Common myeloid progenitor, CD34-positive (primary cell): ENCODE measurements around the gene ZW10.
"Not testable (repeated sequence)": the region's sequence is repeated elsewhere in the genome, so short reads cannot be mapped to it uniquely, and the experiment has no call there.

Experiments
- CTCF ChIA-PET: fragments of 350-600 bp; sonication (Branson Sonifier 250); formaldehyde crosslinking; loops from one replicate; lab custom pipeline; 2021; ENCODE audit warnings: antibody characterized with exemption; lab: Charles Lee
- POLR2A ChIA-PET: fragments of 350-600 bp; sonication (Branson Sonifier 250); formaldehyde crosslinking; loops from one replicate; lab custom pipeline; 2021; ENCODE audit warnings: antibody characterized with exemption; lab: Charles Lee
- DNase-seq, 3 donors: peaks; one replicate each; pipeline versions ENCODE4 v3.0.0 to v3.0.0-alpha.2; 2013
- H3K27ac ChIP-seq, 2 experiments: 1 replicate in 1 of 2; 2 replicates in 1 of 2; pipeline ENCODE4 v1.7.0; 2013; ENCODE audit warnings: inconsistent platforms in 2 of 2, low read length in 2 of 2, mild to moderate bottlenecking in 2 of 2, low read depth in 1 of 2, moderate library complexity in 1 of 2; ENCODE audit not compliant: severe bottlenecking in 2 of 2, insufficient read depth in 1 of 2, poor library complexity in 1 of 2
- H3K27me3 ChIP-seq, 5 experiments: replicated peaks in 2 of 5; 1 replicate in 3 of 5; 2 replicates in 2 of 5; pipeline versions ENCODE4 v1.6.1 to v1.7.0; 2013; ENCODE audit warnings: low read length in 4 of 5, mild to moderate bottlenecking in 2 of 5, moderate library complexity in 2 of 5, inconsistent platforms in 1 of 5; ENCODE audit not compliant: insufficient read depth in 5 of 5, control insufficient read depth in 4 of 5
- H3K36me3 ChIP-seq, 4 experiments: 1 replicate in 2 of 4; 2 replicates in 2 of 4; pipeline versions ENCODE4 v1.6.1 to v1.7.0; 2013; ENCODE audit warnings: low read length in 3 of 4, control low read depth in 1 of 4, mild to moderate bottlenecking in 1 of 4; ENCODE audit not compliant: control insufficient read depth in 4 of 4, insufficient read depth in 4 of 4
- H3K4me1 ChIP-seq, 4 experiments: 1 replicate in 3 of 4; 2 replicates in 1 of 4; pipeline versions ENCODE4 v1.6.1 to v1.7.1; 2013; ENCODE audit warnings: low read length in 3 of 4, mild to moderate bottlenecking in 3 of 4, control low read depth in 1 of 4, inconsistent platforms in 1 of 4, moderate library complexity in 1 of 4; ENCODE audit not compliant: control insufficient read depth in 4 of 4, insufficient read depth in 4 of 4; ENCODE audit errors: control extremely low read depth in 1 of 4
- H3K4me3 ChIP-seq, 7 experiments: 1 replicate in 4 of 7; 2 replicates in 3 of 7; pipeline versions ENCODE4 v1.5.1 to v1.7.0; 2013; ENCODE audit warnings: mild to moderate bottlenecking in 7 of 7, low read length in 6 of 7, moderate library complexity in 6 of 7, inconsistent platforms in 2 of 7, low read depth in 2 of 7, control low read depth in 1 of 7; ENCODE audit not compliant: insufficient read depth in 4 of 7, control insufficient read depth in 1 of 7; ENCODE audit errors: extremely low read depth in 1 of 7
- H3K9me3 ChIP-seq, 5 experiments: 1 replicate in 4 of 5; 2 replicates in 1 of 5; pipeline versions ENCODE4 v1.6.1 to v1.7.1; 2013; ENCODE audit warnings: low read length in 4 of 5, mild to moderate bottlenecking in 2 of 5, inconsistent platforms in 1 of 5, low read depth in 1 of 5, moderate library complexity in 1 of 5; ENCODE audit not compliant: control insufficient read depth in 4 of 5, insufficient read depth in 2 of 5; ENCODE audit errors: control extremely low read depth in 1 of 5
- WGBS: methylation state at CpG from one replicate; pipeline ENCODE4 v1.1.5; 2013; ENCODE audit not compliant: insufficient coverage; 5-methylcytosine and 5-hydroxymethylcytosine counted together

Gene ZW10

GRCh38 chr11:113763040-113763439 lies 10.5 kb downstream of the ZW10 start:
- POLR2A ChIA-PET = not testable (repeated sequence)
- 80% methylated on average over 1 of the region's 2 CpGs for WGBS

GRCh38 chr11:113760241-113760640 lies 13.3 kb downstream of the ZW10 start:
- peaks cover 22 to 57% (median 40%) of the 10 kb centered on the region in 4 experiments for H3K36me3 ChIP-seq
- no peak for DNase-seq
- POLR2A ChIA-PET = no interaction called here
- H3K4me1 ChIP-seq = peaks cover 0 to 6% (median 0%) of the 10 kb centered on the region in 4 experiments
- H3K27ac ChIP-seq = no peak overlapping the region
- H3K9me3 ChIP-seq = peaks cover 0 to 3% (median 0%) of the 10 kb centered on the region in 5 experiments
- H3K27me3 ChIP-seq = no peaks in the 10 kb centered on the region
- H3K4me3 ChIP-seq = no peak overlapping the region
- CTCF ChIA-PET = interaction anchor here (0.6 kb wide), 1 partner anchor 1482 kb away, joined by 5 read pairs; no protein-coding TSS in a partner anchor
- WGBS = no CpG with 5 or more reads among the region's 3 CpGs

More at GRCh38 chr11:113763040-113763439, 10.5 kb downstream of the ZW10 start:
- peaks cover 0 to 10% (median 0%) of the 10 kb centered on the region in 4 experiments for H3K4me1 ChIP-seq
- not testable (repeated sequence) for H3K9me3 ChIP-seq, DNase-seq, H3K4me3 ChIP-seq, H3K27ac ChIP-seq, H3K27me3 ChIP-seq
- CTCF ChIA-PET = interaction anchor here (1.5 kb wide), 1 partner anchor 33 kb away, joined by 3 read pairs; no protein-coding TSS in a partner anchor
- H3K36me3 ChIP-seq = peaks cover 27 to 53% (median 38%) of the 10 kb centered on the region in 4 experiments

- CTCF ChIA-PET = interaction anchor here (1.1 to 1.5 kb wide), 2 partner anchors 13 to 22 kb away, joined by 3 to 4 read pairs; no protein-coding TSS in a partner anchor
- no CpG with 5 or more reads among the region's 3 CpGs for WGBS
- DNase-seq = no peak
- peaks cover 0 to 8% (median 0%) of the 10 kb centered on the region in 5 experiments for H3K9me3 ChIP-seq
- H3K4me1 ChIP-seq = no peaks in the 10 kb centered on the region
- H3K27me3 ChIP-seq = no peaks in the 10 kb centered on the region
- H3K27ac ChIP-seq = no peak overlapping the region
- POLR2A ChIA-PET = no interaction called here
- peaks cover 15 to 57% (median 32%) of the 10 kb centered on the region in 4 experiments for H3K36me3 ChIP-seq
- no peak overlapping the region for H3K4me3 ChIP-seq
Measured at GRCh38 chr11:113752932-113753331, 20.6 kb downstream of the ZW10 start.

GRCh38 chr11:113736323-113736722 lies 37.2 kb downstream of the ZW10 start:
- H3K9me3 ChIP-seq = no peaks in the 10 kb centered on the region
- DNase-seq = no peak
- no peaks in the 10 kb centered on the region for H3K27me3 ChIP-seq
- CTCF ChIA-PET = no interaction called here
- POLR2A ChIA-PET = no interaction called here
- no peaks in the 10 kb centered on the region for H3K4me1 ChIP-seq
- H3K36me3 ChIP-seq = peaks cover 19 to 72% (median 48%) of the 10 kb centered on the region in 4 experiments
- WGBS = 100% methylated on average over 1 of the region's 1 CpG
- no peak overlapping the region for H3K4me3 ChIP-seq
- H3K27ac ChIP-seq = no peak overlapping the region

- no peaks in the 10 kb centered on the region for H3K27me3 ChIP-seq
- no peak for DNase-seq
- H3K4me1 ChIP-seq = peaks cover 0 to 10% (median 6%) of the 10 kb centered on the region in 4 experiments
- CTCF ChIA-PET = interaction anchor here (1.3 kb wide), 1 partner anchor 9 kb away, joined by 3 read pairs; no protein-coding TSS in a partner anchor
- no peak overlapping the region for H3K4me3 ChIP-seq
- POLR2A ChIA-PET = no interaction called here
- H3K27ac ChIP-seq = no peak overlapping the region
- H3K36me3 ChIP-seq = peaks cover 6 to 39% (median 27%) of the 10 kb centered on the region in 4 experiments
- 100% methylated on average over 5 of the region's 5 CpGs for WGBS
- H3K9me3 ChIP-seq = no peaks in the 10 kb centered on the region
Measured at GRCh38 chr11:113732092-113732491, 41.4 kb downstream of the ZW10 start.

GRCh38 chr11:113730887-113731726 lies 42.4 kb downstream of the ZW10 start:
- CTCF ChIA-PET = interaction anchor here (0.6 to 2.0 kb wide), 7 partner anchors 10 to 425 kb away, joined by 3 to 6 read pairs (median 3); no protein-coding TSS in a partner anchor
- POLR2A ChIA-PET = no interaction called here
- no peaks in the 10 kb centered on the region for H3K27me3 ChIP-seq

More at GRCh38 chr11:113730887-113731726, 42.4 kb downstream of the ZW10 start:
- peaks cover 6 to 29% (median 18%) of the 10 kb centered on the region in 4 experiments for H3K36me3 ChIP-seq
- no peak overlapping the region for H3K4me3 ChIP-seq
- WGBS = 96% methylated on average over 2 of the region's 4 CpGs
- peak; percentile 1 to 6 (median 4) for DNase-seq
- no peak overlapping the region for H3K27ac ChIP-seq
- H3K9me3 ChIP-seq = no peaks in the 10 kb centered on the region
- peaks cover 0 to 10% (median 6%) of the 10 kb centered on the region in 4 experiments for H3K4me1 ChIP-seq
